ENCODE results near the gene DNAJC15.

GRCh38 chr13:43039966-43040365 lies 16.6 kb downstream of the DNAJC15 start:
- TF ChIP-seq CTCF (IDR thresholded peaks at IDR 0.05) (no peak), POLR2A (IDR thresholded peaks at IDR 0.05) (no peak)

All from heart left ventricle (tissue), 13 donors.